GM12878 (cell line): Measurements from ENCODE around the gene ZBTB22. TPM values are rescaled to one million over a fixed set of nuclear protein-coding genes. Genes with fewer than 3 reads are reported as not detected.

Experiments
- ATAC-seq: fragments of 200-7000 bp; cut with Tn5 transposase; 3 replicates; pipeline ENCODE4 v1.9.1; 2020; ENCODE audit warnings: mild to moderate bottlenecking, moderate library complexity
- BruUV-seq: library from RNA; stranded (reverse); fragments of 400-500 nt; replicated peaks from 2 replicates; lab custom pipeline; 2021; lab: Mats Ljungman, UMichigan
- CTCF ChIA-PET: fragments of 300-600 bp; sonication (Branson Sonifier 250); formaldehyde crosslinking; extraction: SDS; loops from one replicate; lab custom pipeline; 2021; ENCODE audit warnings: inconsistent platforms; lab: Yijun Ruan, JAX
- POLR2A ChIA-PET: fragments of 350-600 bp; formaldehyde crosslinking; extraction: SDS; loops from one replicate; lab custom pipeline; 2021; ENCODE audit warnings: inconsistent platforms; lab: Charles Lee
- RAD21 ChIA-PET: fragments of 300-600 bp; sonication (Branson Sonifier 250); formaldehyde crosslinking; loops from one replicate; lab custom pipeline; 2023; ENCODE audit warnings: antibody characterized with exemption; ENCODE audit not compliant: unreplicated experiment; lab: Charles Lee
- SMC1A ChIA-PET: fragments of 300-600 bp; sonication (Branson Sonifier 250); formaldehyde crosslinking; loops from one replicate; lab custom pipeline; 2023; ENCODE audit not compliant: unreplicated experiment, uncharacterized antibody; lab: Charles Lee
- DNase-seq: peaks from one replicate; pipeline ENCODE4 v3.0.0-alpha.2; 2011; ENCODE audit warnings: low read depth, low spot score
- FAIRE-seq: peaks from 3 replicates; lab custom pipeline; 2011; peaks lifted over from hg19 to GRCh38; lab: Jason Lieb, UNC
- H2AFZ ChIP-seq: 2 replicates; pipeline ENCODE4 v1.6.0; 2011; ENCODE audit warnings: low read depth, low read length, control low read depth; ENCODE audit not compliant: control insufficient read depth
- H3K27ac ChIP-seq: 2 replicates; pipeline ENCODE4 v1.5.1; 2011; ENCODE audit warnings: control low read depth; ENCODE audit not compliant: control insufficient read depth, insufficient read depth
- H3K27me3 ChIP-seq, 2 experiments: replicated peaks in 1 of 2; 2 replicates each; pipeline versions ENCODE4 v1.6.0 to v1.6.1; 2011; ENCODE audit warnings: low read length in 1 of 2; ENCODE audit not compliant: control insufficient read depth in 2 of 2, insufficient read depth in 2 of 2
- H3K36me3 ChIP-seq, 2 experiments: 2 replicates each; pipeline ENCODE4 v1.5.1; 2011; ENCODE audit warnings: low read length in 1 of 2; ENCODE audit not compliant: control insufficient read depth in 2 of 2, insufficient read depth in 2 of 2
- H3K4me1 ChIP-seq: 2 replicates; pipeline ENCODE4 v1.6.1; 2011; ENCODE audit warnings: mild to moderate bottlenecking, low read length, moderate library complexity, mixed read lengths; ENCODE audit not compliant: control insufficient read depth, insufficient read depth
- H3K4me2 ChIP-seq: 2 replicates; pipeline ENCODE4 v1.6.0; 2011; ENCODE audit warnings: control low read depth; ENCODE audit not compliant: control insufficient read depth, insufficient read depth
- H3K4me3 ChIP-seq: fragments of 200-600 bp; sonication (generic); 2 replicates; pipeline ENCODE4 v1.5.1; 2016
- H3K79me2 ChIP-seq: 2 replicates; pipeline ENCODE4 v1.6.0; 2011; ENCODE audit warnings: low read length; ENCODE audit not compliant: control insufficient read depth, insufficient read depth
- H3K9ac ChIP-seq: 2 replicates; pipeline ENCODE4 v1.8.0; 2011; ENCODE audit warnings: low read length, control low read depth, mixed read lengths; ENCODE audit not compliant: control insufficient read depth, insufficient read depth
- H3K9me3 ChIP-seq: replicated peaks from 3 replicates; pipeline ENCODE4 v1.5.1; 2011; ENCODE audit warnings: mild to moderate bottlenecking, low read length; ENCODE audit not compliant: control insufficient read depth, insufficient read depth
- H4K20me1 ChIP-seq: 2 replicates; pipeline ENCODE4 v1.6.0; 2011; ENCODE audit not compliant: control insufficient read depth, insufficient read depth
- BHLHE40 ChIP-seq, 2 experiments: fragments of 450-650 bp in 1 of 2; IDR thresholded peaks; 2 replicates each; pipeline ENCODE4 v1.6.1; 2011 to 2017; ENCODE audit warnings: low read depth in 2 of 2, borderline replicate concordance in 1 of 2, improper control_type of control experiment in 1 of 2, low read length in 1 of 2, mild to moderate bottlenecking in 1 of 2
- CBX5 ChIP-seq: sonication (generic); IDR thresholded peaks from 2 replicates; pipeline ENCODE4 v1.6.1; 2016; ENCODE audit warnings: low read depth, moderate library complexity, mild to moderate bottlenecking, inconsistent platforms
- ETV6 ChIP-seq, 2 experiments: fragments of 450-650 bp in 1 of 2; IDR thresholded peaks in 1 of 2; conservative IDR thresholded peaks in 1 of 2; 2 replicates each; pipeline ENCODE4 v1.6.1; 2014; ENCODE audit warnings: antibody characterized with exemption in 1 of 2, borderline replicate concordance in 1 of 2, low read depth in 1 of 2, mild to moderate bottlenecking in 1 of 2, moderate library complexity in 1 of 2
- RFX5 ChIP-seq: IDR thresholded peaks from 2 replicates; pipeline ENCODE4 v1.6.1; 2011; ENCODE audit warnings: low read depth, low read length, improper control_type of control experiment
- RUNX3 ChIP-seq: IDR thresholded peaks from 2 replicates; pipeline ENCODE4 v1.6.1; 2012; ENCODE audit warnings: low read length, inconsistent platforms
- SMARCA5 ChIP-seq: fragments of 450-650 bp; IDR thresholded peaks from 2 replicates; pipeline ENCODE4 v1.6.1; 2017; ENCODE audit warnings: mild to moderate bottlenecking
- YY1 ChIP-seq: IDR thresholded peaks from 2 replicates; pipeline ENCODE4 v1.6.1; 2011; ENCODE audit warnings: low read depth, mild to moderate bottlenecking, low read length
- WGBS: methylation state at CpG from one replicate; pipeline ENCODE4 v1.1.6; 2016; ENCODE audit warnings: low lambda C conversion rate; ENCODE audit not compliant: insufficient replicate concordance, insufficient coverage; ENCODE audit errors: missing lambda C conversion rate; 5-methylcytosine and 5-hydroxymethylcytosine counted together
- in situ Hi-C: fragments of 300-500 bp; cut with MboI; formaldehyde crosslinking; loops from 9 replicates; pipeline ENCODE4 v1.14.3; 2018; ENCODE audit warnings: mixed read lengths
- intact Hi-C: fragments of 100-400 bp; cut with micrococcal nuclease; formaldehyde crosslinking; loops from one replicate; pipeline ENCODE4 v1.14.2; 2022; ENCODE audit not compliant: unreplicated experiment
- polyA plus RNA-seq, 11 experiments: library from polyadenylated mRNA; depleted of rRNA in 4 of 11; unstranded in 6 of 11; stranded (reverse) in 5 of 11; fragments of >200 nt; fragmentation: Nextera tagmentation in 4 of 11; fragmentation: Illumina TruSeq in 1 of 11; extraction: Ambion mirVana in 4 of 11; extraction: Trizol in 1 of 11; gene quantifications; 1 replicate in 1 of 11; 2 replicates in 10 of 11; pipeline versions ENCODE4 v1.2.1 to v1.2.3, GENCODE V29; 2011 to 2016; ENCODE audit warnings: inconsistent platforms in 2 of 11, missing spikeins in 2 of 11, low read depth in 1 of 11
- total RNA-seq, 4 experiments: library from RNA; depleted of rRNA in 3 of 4; stranded (reverse); fragments of >200 nt in 3 of 4; fragmentation: Illumina TruSeq in 1 of 4; extraction: Trizol in 1 of 4; gene quantifications; 2 replicates each; pipeline versions ENCODE4 v1.2.1 to v1.2.3, GENCODE V29; 2013 to 2021
- TF ChIP-seq, protein P1 (sequence below): IDR thresholded peaks from 2 replicates; pipeline ENCODE4 v1.6.1; 2012; ENCODE audit warnings: low read length, inconsistent platforms
- TF ChIP-seq, protein P2 (sequence below): IDR thresholded peaks from 2 replicates; pipeline ENCODE4 v1.6.1; 2012; ENCODE audit warnings: low read depth, low read length, improper control_type of control experiment
- TF ChIP-seq, protein P3 (sequence below): IDR thresholded peaks from 2 replicates; pipeline ENCODE4 v1.6.1; 2011; ENCODE audit warnings: low read depth, mild to moderate bottlenecking, low read length, moderate library complexity, borderline replicate concordance; ENCODE audit errors: extremely low read depth

ZBTB22 gene
- total and polyA plus RNA-seq, 10 of the 15 experiments (the other 5 are each of a cell fraction or from before 2014, with no cell fraction given): 0.11 to 9.9 (median 4.8) TPM

DNA sequence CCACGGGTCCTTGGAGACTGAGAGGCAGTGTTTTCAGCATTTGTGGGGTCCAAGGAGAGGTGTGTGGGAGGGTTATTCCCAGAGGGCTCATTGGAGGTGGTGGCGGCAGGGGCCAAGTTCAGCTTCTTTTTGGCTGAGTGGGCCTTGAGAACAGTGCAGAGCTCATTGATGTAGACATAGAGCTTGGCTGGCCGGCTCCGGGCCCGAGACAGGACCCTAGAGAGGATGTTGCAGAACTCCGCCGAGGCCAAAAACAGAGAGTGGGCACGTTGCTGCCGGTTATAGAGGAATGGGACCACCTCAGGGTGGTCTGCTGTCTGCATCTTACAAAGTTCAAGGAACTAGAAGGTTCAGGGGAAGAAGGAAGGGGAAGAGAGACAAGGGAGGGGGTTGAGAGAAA is 3.7 kb upstream of the ZBTB22 start (continued):
- TF ChIP-seq, protein P1, sequence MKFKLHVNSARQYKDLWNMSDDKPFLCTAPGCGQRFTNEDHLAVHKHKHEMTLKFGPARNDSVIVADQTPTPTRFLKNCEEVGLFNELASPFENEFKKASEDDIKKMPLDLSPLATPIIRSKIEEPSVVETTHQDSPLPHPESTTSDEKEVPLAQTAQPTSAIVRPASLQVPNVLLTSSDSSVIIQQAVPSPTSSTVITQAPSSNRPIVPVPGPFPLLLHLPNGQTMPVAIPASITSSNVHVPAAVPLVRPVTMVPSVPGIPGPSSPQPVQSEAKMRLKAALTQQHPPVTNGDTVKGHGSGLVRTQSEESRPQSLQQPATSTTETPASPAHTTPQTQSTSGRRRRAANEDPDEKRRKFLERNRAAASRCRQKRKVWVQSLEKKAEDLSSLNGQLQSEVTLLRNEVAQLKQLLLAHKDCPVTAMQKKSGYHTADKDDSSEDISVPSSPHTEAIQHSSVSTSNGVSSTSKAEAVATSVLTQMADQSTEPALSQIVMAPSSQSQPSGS: no peak
- no peak for TF ChIP-seq RUNX3

DNA sequence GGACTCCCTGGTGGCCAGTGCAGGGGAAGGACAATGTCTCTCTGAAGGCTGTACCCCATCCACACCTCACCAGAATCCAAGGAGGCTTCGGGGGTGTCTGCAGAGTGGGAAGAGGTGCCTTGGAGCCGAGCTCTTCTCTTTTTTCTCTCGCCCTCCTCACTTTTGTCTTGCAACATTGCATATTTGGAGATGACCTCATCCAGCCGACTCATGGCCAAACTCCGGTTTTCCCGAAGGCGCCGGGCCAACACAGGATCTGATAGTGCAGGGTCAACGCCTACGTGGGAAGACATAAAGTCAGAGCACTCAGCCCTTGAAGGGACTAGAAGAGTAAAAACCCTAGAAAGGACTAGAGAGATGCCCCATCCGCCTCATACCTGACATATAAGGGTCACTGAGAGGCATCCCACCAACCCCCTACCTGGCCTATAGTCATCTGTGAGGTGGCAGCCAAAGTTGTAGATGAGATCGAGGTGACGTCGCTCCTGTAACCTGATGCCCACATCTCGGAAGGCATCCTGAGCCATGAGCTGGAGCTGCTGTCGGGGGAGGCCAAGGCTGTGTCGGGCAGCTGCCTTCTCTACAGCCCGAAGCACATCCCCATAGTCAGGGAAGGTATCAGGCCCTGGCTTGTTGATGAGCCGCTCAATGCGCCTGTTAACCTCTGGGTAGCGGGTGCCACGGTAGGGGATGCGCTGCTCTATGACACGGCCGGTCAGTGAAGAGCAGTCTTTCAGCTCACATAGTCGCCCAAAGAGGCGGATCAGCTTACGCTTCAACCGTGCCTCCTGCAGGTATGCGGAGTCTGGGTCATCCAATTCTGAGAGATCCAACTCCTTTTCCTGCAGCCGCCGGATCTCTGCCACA is 3.0 kb upstream of the ZBTB22 start:
- intact Hi-C loops: no loop called here
- no peak overlapping the region for H2AFZ ChIP-seq
- no peak for DNase-seq
- H3K9me3 ChIP-seq: no peaks in the 10 kb centered on the region
- in situ Hi-C loops: no loop called here
- WGBS: 97% methylated on average over 32 of the region's 32 CpGs
- POLR2A ChIA-PET: interaction anchor here (1.4 kb wide), 1 partner anchor 32 kb away, joined by 4 read pairs; no protein-coding TSS in a partner anchor
- no peak overlapping the region for H3K27ac ChIP-seq
- peak overlapping the region; percentile 91 for H3K4me3 ChIP-seq
- peaks cover 26% of the 10 kb centered on the region for H3K4me1 ChIP-seq
- 0 out of 2 replicates have a peak, but pooled peaks cover 3% of the 10 kb centered on the region for H4K20me1 ChIP-seq
- TF ChIP-seq, protein P2, sequence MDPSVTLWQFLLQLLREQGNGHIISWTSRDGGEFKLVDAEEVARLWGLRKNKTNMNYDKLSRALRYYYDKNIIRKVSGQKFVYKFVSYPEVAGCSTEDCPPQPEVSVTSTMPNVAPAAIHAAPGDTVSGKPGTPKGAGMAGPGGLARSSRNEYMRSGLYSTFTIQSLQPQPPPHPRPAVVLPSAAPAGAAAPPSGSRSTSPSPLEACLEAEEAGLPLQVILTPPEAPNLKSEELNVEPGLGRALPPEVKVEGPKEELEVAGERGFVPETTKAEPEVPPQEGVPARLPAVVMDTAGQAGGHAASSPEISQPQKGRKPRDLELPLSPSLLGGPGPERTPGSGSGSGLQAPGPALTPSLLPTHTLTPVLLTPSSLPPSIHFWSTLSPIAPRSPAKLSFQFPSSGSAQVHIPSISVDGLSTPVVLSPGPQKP: no peak
- TF ChIP-seq SMARCA5: no peak
- no peak for TF ChIP-seq ETV6 (conservative IDR thresholded peaks at IDR 0.05 in 1 of 2, IDR thresholded peaks at IDR 0.05 in 1 of 2; ENCODE audit: borderline replicate concordance in 1 of 2, low read depth in 1 of 2)
- TF ChIP-seq CBX5: no peak
- TF ChIP-seq, protein P3, sequence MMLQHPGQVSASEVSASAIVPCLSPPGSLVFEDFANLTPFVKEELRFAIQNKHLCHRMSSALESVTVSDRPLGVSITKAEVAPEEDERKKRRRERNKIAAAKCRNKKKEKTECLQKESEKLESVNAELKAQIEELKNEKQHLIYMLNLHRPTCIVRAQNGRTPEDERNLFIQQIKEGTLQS: no peak
- TF ChIP-seq YY1: no peak
- no peak for TF ChIP-seq RFX5
- TF ChIP-seq BHLHE40 (IDR thresholded peaks at IDR 0.05; ENCODE audit: borderline replicate concordance in 1 of 2, low read depth in 2 of 2, low read length in 1 of 2): no peak
- TF ChIP-seq, all 136 proteins: peak for 0
- H3K27me3 ChIP-seq: no peaks in the 10 kb centered on the region
- peaks cover 35% of the 10 kb centered on the region for H3K79me2 ChIP-seq
- FAIRE-seq: no peak
- ATAC-seq: no peak
- ChIA-PET SMC1A (no interaction called here), CTCF (no interaction called here), RAD21 (interaction anchor here (0.8 kb wide), 1 partner anchor 8 kb away, joined by 3 read pairs; no protein-coding TSS in a partner anchor)
- H3K4me2 ChIP-seq: peak overlapping the region; percentile 94
- H3K36me3 ChIP-seq: peaks cover 12 to 16% of the 10 kb centered on the region in 2 experiments; a peak in 3 of 4 replicates
- no peak overlapping the region for H3K9ac ChIP-seq
- no TSS peak for BruUV-seq
